NCI-H2196 (cell line): ENCODE results near the gene CHD5.
A peak's percentile ranks its signal among the peaks of the same experiment; 100 is the strongest.

Experiments used
- DNase-seq: peaks from one replicate; lab custom pipeline; 2025; ENCODE audit not compliant: unreplicated experiment; lab: John Stamatoyannopoulos, UW

Gene CHD5

GRCh38 chr1:6134206-6134605 lies 45.9 kb downstream of the CHD5 start:
- no peak for DNase-seq

- no peak for DNase-seq
Measured at GRCh38 chr1:6133146-6133895, 46.8 kb downstream of the CHD5 start.

- DNase-seq, result no peak
Measured at GRCh38 chr1:6131561-6131960, 48.6 kb downstream of the CHD5 start.

GRCh38 chr1:6130596-6130995 lies 49.5 kb downstream of the CHD5 start:
- DNase-seq, result no peak

GRCh38 chr1:6130036-6130435 lies 50.1 kb downstream of the CHD5 start:
- no peak for DNase-seq

GRCh38 chr1:6129313-6129712 lies 50.8 kb downstream of the CHD5 start:
- no peak for DNase-seq

- DNase-seq, result no peak
Measured at GRCh38 chr1:6128276-6129081, 51.6 kb downstream of the CHD5 start.

- peak; percentile 80 for DNase-seq
Measured at GRCh38 chr1:6127587-6128163, 52.4 kb downstream of the CHD5 start.

GRCh38 chr1:6126521-6127067 lies 53.5 kb downstream of the CHD5 start:
- no peak for DNase-seq

GRCh38 chr1:6126028-6126427 lies 54.1 kb downstream of the CHD5 start:
- no peak for DNase-seq

- DNase-seq, result no peak
Measured at GRCh38 chr1:6125366-6125765, 54.8 kb downstream of the CHD5 start.

- DNase-seq, result no peak
Measured at GRCh38 chr1:6124746-6125365, 55.3 kb downstream of the CHD5 start.

- DNase-seq, result no peak
Measured at GRCh38 chr1:6124341-6124740, 55.8 kb downstream of the CHD5 start.

GRCh38 chr1:6123816-6124215 lies 56.3 kb downstream of the CHD5 start:
- no peak for DNase-seq

- DNase-seq, result no peak
Measured at GRCh38 chr1:6123083-6123482, 57.0 kb downstream of the CHD5 start.

GRCh38 chr1:6121651-6122370 lies 58.3 kb downstream of the CHD5 start:
- DNase-seq, result no peak

GRCh38 chr1:6121021-6121421 lies 59.1 kb downstream of the CHD5 start:
- DNase-seq, result no peak

GRCh38 chr1:6118415-6118814 lies 61.7 kb downstream of the CHD5 start:
- DNase-seq, result no peak

- DNase-seq, result no peak
Measured at GRCh38 chr1:6117624-6118023, 62.5 kb downstream of the CHD5 start.

GRCh38 chr1:6117064-6117463 lies 63.1 kb downstream of the CHD5 start:
- DNase-seq, result no peak

- DNase-seq, result no peak
Measured at GRCh38 chr1:6116137-6116536, 64.0 kb downstream of the CHD5 start.
